RPMI7951 (cell line): Measurements from ENCODE around the gene FAM20C. TPM values are rescaled to one million over a fixed set of nuclear protein-coding genes. Genes with fewer than 3 reads are reported as not detected.
A peak's percentile ranks its signal among the peaks of the same experiment; 100 is the strongest.

Experiments used
- DNase-seq: peaks from one replicate; pipeline ENCODE4 v3.0.0-alpha.2; 2012; ENCODE audit warnings: low read depth
- total RNA-seq: library from RNA; depleted of rRNA; stranded (reverse); fragments of >200 nt; shearing (Covaris generic); gene quantifications from 2 replicates; pipeline ENCODE4 v1.2.3, GENCODE V29; 2014

Gene FAM20C
- total RNA-seq, 1 experiment from 2014 or later = 256 TPM

- no peak for DNase-seq
Observed at GRCh38 chr7:159370-160270, 32.8 kb upstream of the FAM20C start.

- DNase-seq = no peak
Observed at GRCh38 chr7:160958-161725, 31.2 kb upstream of the FAM20C start.

- peak; percentile 85 for DNase-seq
Observed at GRCh38 chr7:162632-163297, 29.6 kb upstream of the FAM20C start.

GRCh38 chr7:163298-163695, 29.1 kb upstream of the FAM20C start:
- no peak for DNase-seq

GRCh38 chr7:163971-164881, 28.1 kb upstream of the FAM20C start:
- DNase-seq = no peak

GRCh38 chr7:164882-165660, 27.3 kb upstream of the FAM20C start:
- DNase-seq = no peak

GRCh38 chr7:165661-166337, 26.6 kb upstream of the FAM20C start:
- no peak for DNase-seq

- no peak for DNase-seq
Observed at GRCh38 chr7:166338-167060, 25.9 kb upstream of the FAM20C start.

- DNase-seq = no peak
Observed at GRCh38 chr7:167090-167855, 25.1 kb upstream of the FAM20C start.

- DNase-seq = no peak
Observed at GRCh38 chr7:167976-168791, 24.2 kb upstream of the FAM20C start.

GRCh38 chr7:169276-170172, 22.8 kb upstream of the FAM20C start:
- DNase-seq = no peak

GRCh38 chr7:170551-171363, 21.6 kb upstream of the FAM20C start:
- no peak for DNase-seq

GRCh38 chr7:171364-171904, 20.9 kb upstream of the FAM20C start:
- DNase-seq = no peak

GRCh38 chr7:171912-172515, 20.4 kb upstream of the FAM20C start:
- no peak for DNase-seq
